NCI-H510A (cell line): ENCODE results near the gene AFF3.

Source experiments
- DNase-seq: peaks from one replicate; lab custom pipeline; 2025; lab: John Stamatoyannopoulos, UW

The AFF3 gene

DNA sequence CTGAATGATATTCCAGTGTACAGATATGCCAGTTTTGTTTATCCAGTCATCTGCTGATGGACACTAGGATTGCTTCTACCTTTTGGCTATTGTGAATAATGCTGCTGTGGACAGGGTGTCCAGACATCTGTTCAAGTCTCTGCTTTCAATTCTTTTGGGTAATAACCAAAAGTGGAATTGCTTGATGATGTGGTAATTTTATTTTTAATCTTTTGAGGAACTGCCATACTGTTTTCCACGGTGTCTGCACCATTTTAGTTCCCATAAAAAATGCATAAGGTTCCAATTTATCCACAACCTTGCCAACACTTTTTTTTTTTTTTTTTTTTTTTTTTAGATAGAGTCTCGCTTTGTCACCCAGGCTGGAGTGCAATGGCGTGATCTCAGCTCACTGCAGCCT is 510.7 kb downstream of the AFF3 start:
- DNase-seq, result no peak

DNA sequence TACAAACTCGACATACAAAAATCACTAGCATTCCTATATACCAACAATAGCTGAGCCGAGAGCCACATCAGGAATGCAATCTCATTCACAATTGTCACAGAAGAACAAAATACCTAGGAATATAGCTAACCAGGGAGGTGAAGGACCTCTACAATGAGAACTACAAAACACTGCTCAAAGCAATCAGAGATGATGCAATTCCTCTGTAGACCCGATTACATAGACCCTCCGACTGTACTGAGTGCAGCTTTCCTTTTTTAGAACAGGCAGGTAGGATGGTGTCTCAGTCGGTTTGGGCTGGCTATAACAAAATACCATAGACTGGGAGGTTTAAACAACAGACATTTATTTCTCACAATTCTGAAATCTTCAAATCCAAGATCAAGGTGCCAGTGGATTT is 513.1 kb downstream of the AFF3 start:
- DNase-seq, result no peak

DNA sequence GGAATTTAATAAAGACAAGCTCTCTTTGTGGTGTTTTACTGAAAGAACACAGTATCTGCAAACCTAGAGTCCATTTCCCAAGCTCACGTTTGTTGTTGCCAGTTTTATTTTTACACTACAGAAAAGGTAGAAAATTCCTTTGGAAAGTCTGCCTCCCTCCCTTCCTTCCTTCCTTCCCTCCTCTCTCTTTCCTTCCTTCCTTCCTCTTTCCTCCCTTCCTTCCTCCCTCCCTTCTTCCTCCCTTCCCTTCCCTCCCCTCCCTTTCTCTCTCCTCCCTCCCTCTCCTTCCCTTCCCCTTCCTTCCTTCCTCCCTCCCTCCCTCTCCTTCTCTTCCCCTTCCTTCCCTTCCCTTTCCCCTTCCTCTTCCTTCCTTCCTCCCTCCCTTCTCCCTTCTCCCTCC is 516.2 kb downstream of the AFF3 start:
- DNase-seq, result no peak

DNA sequence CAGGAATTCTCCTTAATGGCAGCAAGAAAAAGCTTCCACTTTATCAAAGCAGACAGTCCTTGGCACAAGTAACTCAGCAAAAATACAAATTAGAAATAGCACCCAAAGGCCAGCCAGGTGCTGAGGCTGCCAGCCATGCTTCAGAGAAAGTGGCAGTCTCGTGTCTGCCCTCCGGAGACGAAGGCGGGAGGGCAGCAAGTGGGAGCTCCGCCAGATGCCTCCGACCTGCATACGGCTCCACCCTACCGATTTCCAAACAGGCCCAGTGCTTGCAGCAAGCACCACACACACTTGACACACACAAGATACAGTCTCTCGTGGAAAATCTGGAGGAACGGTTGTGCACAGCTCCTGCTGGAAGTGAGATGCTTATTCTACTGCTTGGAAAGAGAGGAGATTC is 517.7 kb downstream of the AFF3 start:
- DNase-seq, result no peak

DNA sequence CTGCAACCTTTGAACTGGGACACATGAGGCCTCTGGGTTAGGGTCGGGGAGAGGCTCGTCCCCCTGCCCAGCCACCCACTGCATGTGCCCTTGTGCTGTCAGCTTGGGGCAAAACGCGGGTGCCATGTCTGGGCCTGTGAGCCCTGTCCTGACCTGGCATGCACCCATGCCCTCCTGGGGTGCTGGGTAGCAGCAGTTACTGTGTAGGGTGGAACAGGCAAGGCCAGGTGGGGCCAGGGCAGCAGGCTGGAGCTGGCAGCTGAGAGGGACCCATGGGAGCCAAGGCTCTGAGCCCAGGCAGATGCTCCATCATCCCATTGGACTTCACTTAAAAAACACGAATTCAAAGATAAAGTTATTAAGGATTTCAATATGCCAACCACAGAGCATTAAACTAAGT is 518.8 kb downstream of the AFF3 start:
- DNase-seq, result no peak

DNA sequence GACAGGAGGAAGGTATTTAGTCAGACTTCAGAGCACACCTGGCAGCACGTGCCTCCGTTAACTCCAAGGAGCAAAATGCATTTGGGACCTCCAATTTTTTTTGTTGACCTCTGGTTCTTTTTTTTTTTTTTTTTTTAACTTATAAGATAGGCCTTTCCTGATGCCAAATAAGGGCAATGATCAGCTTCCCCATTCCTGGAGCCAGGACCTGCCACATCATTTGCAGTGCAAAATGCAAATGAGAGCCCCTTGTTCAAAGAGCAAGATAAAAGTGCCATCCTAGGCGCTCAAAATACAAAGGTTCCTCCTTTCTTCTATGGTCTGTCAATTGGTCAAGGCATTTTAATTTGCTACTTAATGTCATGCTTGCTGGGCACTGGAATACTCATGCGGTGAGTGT is 519.4 kb downstream of the AFF3 start:
- DNase-seq, result no peak

DNA sequence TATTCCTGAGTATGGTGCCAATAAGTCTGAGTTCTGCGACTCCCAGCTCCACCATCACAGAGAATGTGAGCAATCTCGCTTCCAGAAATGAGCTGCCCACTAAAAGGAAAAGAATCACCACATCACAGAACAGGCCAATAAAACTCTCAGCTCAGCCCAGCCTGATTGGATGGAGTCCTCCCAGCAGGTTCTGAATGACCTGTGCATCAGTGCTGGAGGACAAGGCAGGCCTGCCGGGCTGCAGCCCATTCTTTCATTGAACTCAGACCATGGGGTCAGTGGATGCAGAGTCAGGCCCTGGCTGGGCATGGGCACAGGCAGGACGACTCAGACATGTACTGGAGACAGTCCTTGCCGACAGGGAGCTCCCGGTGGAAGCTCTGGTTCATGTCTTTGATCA is 519.9 kb downstream of the AFF3 start:
- no peak for DNase-seq

DNA sequence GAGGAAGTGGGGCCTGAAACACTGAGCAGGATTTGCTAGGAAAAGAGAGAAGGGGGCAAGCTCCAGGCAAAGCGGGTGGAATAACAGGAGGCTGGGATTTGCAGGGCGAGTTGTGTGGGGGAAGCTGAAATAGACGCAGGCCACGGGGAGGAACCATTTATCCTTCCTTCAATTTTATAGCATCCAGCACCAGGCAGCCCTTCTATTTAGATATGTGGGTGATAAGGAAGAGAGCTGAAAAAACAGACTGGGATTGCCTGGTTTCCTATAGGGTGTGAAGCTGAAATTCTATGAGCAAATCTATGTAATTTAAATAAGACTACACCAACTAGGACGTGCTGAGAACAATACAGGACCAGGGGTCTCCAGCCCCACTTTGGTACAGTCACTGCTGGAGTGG is 520.6 kb downstream of the AFF3 start:
- DNase-seq, result no peak

DNA sequence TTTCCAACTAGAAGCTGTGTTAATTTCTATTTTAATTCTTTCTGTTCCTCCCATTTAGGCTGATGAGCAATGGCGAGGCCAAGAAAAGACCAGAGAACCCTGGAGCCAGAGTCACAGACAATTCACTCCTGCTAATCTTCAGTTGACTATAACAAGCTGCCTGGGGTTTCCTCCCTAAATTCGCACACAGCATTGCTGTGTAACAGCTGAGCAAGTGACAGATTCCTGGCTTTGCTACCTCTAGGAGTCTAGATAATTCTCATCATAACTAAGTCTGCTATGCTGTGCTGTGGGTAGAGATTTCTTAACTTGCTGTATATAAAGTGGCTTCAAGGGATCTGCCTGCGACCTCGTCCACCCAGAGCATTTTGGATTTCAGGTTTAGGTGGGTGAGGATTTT is 521.3 kb downstream of the AFF3 start:
- DNase-seq, result no peak

DNA sequence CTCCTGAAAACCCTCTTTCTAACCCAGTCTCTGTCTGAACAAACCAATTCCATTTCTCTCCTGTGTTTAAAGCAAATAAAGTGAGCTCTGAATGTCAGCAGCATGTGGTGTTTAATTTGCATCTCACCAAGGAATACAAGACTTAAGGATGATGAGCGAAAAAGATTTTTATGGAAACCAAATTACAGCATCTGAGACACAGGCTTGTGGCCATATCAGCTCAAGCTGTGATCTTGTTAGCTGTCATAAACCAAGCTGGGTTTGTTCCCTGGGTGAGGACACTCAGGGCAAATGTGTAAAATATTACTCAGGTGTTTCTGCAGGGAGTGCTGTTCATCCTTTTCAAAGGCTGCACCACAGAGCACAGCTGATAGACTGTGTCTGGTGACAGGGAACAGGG is 523.2 kb downstream of the AFF3 start:
- DNase-seq, result no peak

DNA sequence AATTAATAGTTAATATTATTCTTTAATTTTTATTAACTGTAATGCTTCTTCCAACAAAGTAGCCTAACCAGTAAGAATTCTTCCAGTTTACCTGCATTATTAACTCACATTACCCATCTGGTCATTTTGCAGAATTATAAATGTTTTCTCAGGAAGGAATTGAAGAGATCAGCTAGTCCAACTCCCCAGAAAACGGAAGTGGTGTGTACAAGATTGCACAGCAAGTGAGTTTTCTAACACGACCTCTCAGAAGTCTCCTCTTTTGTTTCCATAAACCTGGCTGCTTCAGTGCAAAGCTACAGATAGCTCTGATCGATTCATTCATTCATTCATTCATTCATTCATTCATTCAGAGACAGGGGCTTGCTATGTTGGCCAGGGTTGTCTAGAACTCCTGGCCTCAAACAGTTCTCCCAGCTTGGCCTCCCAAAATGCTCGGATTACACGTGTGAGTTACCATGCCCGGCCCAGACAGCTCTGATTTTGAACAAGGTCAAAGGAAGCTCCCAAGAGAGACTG is 523.8 kb downstream of the AFF3 start:
- DNase-seq, result no peak

DNA sequence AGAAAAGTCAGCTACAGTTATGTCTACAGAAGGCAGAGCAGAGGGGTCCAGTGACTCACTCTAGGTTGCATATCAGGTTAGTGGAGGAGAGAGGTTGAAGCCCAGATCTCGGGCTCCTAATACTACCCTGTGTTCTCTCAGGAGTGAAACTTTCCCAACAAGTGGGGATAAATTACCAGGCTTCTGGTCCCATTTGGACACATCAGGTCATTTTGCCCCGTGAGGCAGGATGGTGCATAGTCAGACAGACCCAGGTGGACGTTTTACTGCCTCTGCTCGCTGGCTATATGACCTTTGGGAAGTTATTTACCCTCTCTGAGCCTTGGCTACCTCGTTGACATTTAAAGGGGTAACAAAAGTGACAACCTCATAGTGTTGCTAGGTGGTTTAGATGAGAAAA is 524.6 kb downstream of the AFF3 start:
- DNase-seq, result no peak

DNA sequence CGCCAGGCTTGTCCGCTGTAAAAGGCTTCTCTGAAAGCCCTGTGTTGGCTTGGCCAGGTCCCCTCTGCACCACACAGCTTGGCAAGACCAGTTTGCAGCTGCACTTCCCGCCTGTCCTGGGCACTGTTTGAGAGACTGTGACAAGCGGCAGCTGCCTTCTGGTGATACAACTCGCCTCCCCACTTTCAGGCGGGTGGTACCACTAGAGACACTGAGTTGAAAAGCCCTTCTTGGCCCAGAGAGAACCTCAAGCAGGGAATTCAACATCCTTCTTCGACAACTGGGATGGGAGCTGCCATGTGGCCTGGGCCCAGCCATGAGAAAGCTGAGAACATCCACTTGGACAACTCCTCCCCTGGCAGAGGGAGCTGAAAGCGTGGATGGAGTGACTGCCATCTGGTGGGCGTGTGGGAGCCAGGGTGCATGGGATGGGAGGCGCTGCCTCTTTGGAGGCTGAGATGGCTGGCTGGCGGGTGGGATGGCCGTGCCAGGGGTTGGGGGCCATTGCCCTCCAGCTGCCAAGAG is 527.1 kb downstream of the AFF3 start:
- no peak for DNase-seq

DNA sequence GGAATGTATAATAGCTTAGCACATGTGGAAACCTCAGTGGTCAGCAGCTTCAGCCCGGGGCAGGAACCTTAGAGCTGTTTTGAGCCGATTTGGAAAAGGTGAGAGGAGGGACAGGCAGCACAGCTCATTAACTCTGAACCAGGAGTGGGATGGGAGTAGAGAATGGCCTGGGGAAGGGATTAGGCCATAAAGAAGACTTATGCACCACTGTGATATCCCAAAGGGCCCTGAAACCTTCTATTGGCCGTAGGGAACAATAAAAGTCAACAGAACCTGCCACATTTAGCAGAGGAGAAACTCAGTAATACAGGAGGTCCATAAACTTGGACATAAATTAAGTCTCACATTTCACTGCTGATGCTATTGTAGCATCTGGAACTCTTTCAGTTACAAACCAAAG is 528.4 kb downstream of the AFF3 start:
- no peak for DNase-seq

DNA sequence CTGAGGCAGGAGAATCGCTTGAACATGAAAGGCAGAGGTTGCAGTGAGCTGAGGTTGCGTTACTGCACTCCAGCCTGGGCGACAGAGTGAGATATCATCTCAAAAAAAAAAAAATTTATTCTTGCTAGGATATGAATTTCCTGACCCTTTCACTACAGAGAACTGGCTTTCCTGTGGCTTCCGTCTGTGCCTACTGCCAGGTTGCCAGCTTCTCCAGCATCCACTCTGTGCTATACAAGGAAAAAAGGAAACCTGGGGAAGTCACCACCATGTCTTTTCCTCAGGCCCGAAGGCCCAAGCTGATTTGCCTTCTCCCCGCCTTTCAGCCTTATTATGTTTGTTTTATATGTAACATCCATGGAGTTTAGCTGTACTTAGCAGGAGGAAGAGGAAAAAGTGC is 530.6 kb downstream of the AFF3 start:
- DNase-seq, result no peak

DNA sequence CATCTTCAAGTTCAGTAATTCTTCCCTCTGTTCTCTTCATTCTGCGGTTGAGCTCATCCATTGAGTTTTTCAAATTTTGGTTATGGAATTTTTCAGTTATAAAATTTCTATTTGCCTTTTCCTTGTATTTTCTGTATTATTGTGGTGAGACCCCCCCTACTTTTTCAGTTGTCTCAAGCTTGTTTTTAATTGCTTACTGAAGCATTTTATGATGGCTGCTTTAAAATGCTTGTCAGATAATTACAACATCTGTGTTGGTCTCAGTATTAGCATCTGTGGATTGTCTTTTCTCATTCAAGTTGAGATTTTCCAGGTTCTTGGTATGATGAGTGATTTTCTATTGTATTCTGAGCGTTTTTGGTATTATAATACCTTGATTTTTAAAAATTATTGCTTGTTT is 531.4 kb downstream of the AFF3 start:
- no peak for DNase-seq

DNA sequence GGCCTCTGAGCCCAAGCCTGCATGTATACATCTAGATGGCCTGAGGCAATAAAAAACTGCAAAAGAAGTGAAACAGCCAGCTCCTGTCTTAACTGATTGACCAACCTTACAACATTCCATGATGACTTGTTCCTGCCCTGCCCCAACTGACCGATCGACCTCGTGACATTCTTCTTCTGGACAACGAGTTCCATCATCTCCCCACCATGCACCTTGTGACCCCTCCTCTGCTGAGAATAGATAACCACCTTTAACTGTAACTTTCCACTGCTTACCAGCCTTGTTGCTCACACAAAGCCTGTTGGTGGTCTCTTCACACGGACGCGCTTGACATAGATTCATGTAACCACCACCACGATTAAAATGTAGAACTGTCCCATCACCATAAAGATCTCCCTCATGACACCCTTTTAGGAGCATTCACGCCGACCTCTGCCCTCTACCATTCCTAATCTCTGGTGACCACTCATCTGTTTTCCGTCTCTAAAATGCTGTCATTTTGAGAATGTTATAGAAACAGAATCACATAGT is 532.5 kb downstream of the AFF3 start:
- no peak for DNase-seq

DNA sequence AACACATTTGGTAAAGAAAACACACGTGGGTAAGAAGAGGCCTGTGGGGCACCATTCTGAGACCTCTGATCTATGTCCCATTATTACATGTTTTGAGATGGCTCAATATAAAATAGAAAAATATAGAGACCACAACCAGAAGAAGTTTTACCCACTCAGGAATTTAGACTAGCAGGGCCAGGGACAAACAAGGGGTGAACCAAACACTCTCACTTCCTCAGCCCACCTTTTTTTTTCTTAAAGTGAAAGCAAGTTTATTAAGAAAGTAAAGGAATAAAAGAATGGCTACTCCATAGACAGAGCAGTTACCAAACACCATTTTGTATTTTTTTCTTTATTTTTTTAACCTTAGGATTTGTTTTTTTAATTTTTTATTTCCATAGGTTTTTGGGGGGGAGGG is 533.5 kb downstream of the AFF3 start:
- no peak for DNase-seq

DNA sequence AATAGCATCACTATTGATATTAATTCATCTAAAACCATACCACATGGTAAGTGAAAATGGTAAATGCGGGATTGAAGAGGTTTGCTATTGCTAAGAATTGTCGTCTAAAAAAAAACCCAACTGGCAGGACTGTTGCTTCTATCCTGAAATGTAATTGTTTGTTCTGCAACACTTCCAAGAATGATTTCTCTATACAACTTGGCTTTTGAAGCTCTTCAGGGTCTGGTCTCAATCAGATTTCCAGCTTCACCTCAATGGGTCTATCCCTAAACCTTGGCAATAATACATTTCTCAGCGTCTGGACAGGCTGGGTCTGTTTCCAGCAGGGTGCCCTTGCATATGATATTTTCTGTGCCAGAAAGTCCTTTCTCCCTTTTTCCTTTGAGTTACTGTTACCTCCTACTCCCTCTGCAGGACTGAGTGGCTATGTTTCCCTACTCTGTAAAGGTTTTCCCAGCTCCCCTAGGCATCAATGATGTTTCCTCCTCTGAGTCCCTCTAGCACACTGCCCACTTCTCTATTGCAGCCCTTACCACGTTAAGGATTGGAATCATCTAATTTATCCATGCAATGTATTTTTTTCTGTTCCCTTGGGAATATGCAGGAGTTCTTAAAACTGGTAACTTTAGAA is 534.4 kb downstream of the AFF3 start:
- no peak for DNase-seq

DNA sequence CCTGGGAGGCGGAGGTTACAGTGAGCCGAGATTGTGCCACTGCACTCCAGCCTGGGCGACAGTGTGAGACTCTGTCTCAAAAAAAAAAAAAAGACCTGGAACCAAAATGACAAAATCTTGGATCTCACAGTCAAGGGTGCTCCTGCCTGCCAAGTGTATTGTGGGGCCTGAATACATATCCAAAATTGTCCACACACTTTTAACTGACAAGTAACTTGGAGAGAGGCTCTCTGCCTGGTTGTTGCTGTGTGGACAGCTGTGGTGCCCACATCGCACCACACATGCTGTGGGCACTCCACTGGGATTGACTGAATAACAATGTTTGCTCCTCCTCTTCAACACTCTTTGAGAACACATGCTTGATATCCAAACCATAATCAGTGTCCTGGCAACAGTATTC is 534.9 kb downstream of the AFF3 start:
- DNase-seq, result no peak

DNA sequence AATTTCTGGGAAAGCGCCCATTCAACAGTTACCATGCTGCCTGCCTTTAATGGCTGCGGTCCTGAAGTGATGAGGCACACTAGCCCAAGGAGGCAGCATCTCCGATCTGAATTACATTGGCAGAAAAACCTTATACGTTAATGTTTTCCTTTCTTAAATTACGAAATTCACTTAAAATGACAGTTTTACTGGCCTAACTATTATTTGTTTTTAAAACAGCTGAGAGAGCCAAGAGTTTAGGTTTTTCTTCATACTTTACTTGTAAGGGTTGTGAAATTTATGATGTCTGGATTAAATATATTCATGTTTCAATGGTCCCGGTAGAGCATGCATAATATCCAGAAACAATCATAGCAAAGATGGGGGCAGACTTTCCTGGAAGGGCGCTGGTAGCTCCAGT is 537.4 kb downstream of the AFF3 start:
- no peak for DNase-seq

DNA sequence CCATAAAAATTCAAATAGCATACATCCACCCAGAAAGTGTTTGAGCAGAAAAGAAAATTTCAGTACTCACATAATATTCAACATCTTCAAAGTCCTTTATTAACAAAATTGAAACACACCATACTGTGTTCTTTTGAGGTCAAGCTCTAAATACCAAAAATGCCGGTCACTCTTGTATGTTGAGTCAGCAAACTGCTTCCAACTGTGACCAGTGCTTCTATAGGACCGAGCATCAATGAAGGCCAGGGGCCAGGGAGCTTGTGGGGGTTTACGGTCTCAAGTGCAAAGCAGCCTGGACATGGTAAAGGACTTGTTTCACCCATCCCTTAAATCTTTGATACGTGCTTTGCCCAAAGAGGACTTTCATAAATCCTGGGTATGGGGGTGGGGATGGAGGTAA is 539.9 kb downstream of the AFF3 start:
- DNase-seq, result no peak

DNA sequence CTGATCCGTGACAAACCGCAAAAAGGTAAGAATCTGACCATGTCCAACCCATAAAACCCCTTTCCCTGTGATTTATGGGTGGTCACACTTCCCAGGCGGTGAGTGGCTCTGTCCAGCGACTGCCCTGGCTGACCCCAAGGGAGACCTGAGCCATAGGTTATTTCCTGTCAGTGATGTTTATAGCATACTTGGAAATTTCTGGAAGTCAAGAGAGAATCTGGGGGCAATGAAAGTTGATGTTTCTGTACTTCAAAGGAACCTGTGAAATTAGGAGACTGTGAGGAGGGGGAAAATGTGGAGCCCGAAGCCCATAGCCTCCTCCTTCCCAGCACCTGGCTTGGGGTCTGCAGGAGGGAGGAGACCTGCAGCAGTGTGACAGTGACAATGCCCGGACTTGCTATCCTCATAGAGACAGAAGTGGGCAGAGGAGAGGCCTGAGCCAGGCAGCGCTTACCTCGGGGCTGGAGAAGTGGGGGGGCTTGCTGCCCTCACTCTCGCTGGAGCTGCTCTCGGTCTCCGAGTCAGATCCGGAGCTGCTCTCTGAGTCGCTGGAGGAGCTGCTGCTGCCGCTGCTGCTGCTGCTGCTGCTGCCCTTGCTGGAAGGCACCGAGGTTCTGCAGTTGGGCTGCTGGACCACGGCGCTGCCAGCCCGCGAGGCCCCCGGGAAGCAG is 541.3 kb downstream of the AFF3 start:
- no peak for DNase-seq

DNA sequence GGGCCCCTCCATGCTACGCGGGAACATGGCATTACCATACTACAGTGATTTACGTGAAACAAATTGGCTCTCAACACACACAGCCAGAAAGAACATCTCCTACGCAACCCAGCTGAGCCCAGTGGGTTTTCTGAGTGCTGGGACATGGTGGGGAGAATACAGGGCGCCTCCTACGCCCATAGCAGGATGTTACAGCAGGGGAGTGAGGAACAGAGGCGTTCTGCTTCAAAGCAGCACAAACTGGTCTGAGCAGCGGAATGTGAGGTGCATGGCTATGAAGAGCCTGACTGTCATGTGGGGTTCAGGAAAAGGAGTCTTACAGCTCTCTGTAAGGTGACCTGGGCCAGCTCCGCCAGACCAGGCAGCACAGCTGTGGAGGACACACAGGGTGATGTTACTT is 543.9 kb downstream of the AFF3 start:
- no peak for DNase-seq
